BLaER1 treated with 17β-estradiol and CSF1 and Interleukin-3, amounts not matched to agents 10 nM and 100 nM (cell line): ENCODE results near the gene EID3.
"Not testable (repeated sequence)": the region's sequence is repeated elsewhere in the genome, so short reads cannot be mapped to it uniquely, and the experiment has no call there.

ENCODE experiments used
- H3K27ac ChIP-seq, 11 experiments: shearing (Covaris generic); formaldehyde crosslinking; 2 replicates each; pipeline ENCODE4 v1.8.1; 2022
- H3K27me3 ChIP-seq, 11 experiments: shearing (Covaris generic); formaldehyde crosslinking; 2 replicates each; pipeline ENCODE4 v1.8.1; 2022
- H3K36me3 ChIP-seq, 11 experiments: shearing (Covaris generic); formaldehyde crosslinking; 2 replicates each; pipeline ENCODE4 v1.8.1; 2022
- H3K4me1 ChIP-seq, 10 experiments: shearing (Covaris generic); formaldehyde crosslinking; 2 replicates each; pipeline ENCODE4 v1.8.1; 2022
- H3K4me2 ChIP-seq, 11 experiments: shearing (Covaris generic); formaldehyde crosslinking; 2 replicates each; pipeline ENCODE4 v1.8.1; 2022
- H3K4me3 ChIP-seq, 10 experiments: shearing (Covaris generic); formaldehyde crosslinking; 2 replicates each; pipeline ENCODE4 v1.8.1; 2022
- H3K9ac ChIP-seq, 11 experiments: shearing (Covaris generic); formaldehyde crosslinking; 2 replicates each; pipeline ENCODE4 v1.8.1; 2022
- H3K9me3 ChIP-seq, 11 experiments: shearing (Covaris generic); formaldehyde crosslinking; replicated peaks in 1 of 11; 2 replicates each; pipeline ENCODE4 v1.8.1; 2022
- H4K20me1 ChIP-seq, 11 experiments: shearing (Covaris generic); formaldehyde crosslinking; 2 replicates each; pipeline ENCODE4 v1.8.1; 2022
- Cebpa-rat ChIP-seq, 11 experiments: shearing (Covaris generic); IDR thresholded peaks; 2 replicates each; pipeline ENCODE4 v1.8.1; 2022

Gene EID3

DNA sequence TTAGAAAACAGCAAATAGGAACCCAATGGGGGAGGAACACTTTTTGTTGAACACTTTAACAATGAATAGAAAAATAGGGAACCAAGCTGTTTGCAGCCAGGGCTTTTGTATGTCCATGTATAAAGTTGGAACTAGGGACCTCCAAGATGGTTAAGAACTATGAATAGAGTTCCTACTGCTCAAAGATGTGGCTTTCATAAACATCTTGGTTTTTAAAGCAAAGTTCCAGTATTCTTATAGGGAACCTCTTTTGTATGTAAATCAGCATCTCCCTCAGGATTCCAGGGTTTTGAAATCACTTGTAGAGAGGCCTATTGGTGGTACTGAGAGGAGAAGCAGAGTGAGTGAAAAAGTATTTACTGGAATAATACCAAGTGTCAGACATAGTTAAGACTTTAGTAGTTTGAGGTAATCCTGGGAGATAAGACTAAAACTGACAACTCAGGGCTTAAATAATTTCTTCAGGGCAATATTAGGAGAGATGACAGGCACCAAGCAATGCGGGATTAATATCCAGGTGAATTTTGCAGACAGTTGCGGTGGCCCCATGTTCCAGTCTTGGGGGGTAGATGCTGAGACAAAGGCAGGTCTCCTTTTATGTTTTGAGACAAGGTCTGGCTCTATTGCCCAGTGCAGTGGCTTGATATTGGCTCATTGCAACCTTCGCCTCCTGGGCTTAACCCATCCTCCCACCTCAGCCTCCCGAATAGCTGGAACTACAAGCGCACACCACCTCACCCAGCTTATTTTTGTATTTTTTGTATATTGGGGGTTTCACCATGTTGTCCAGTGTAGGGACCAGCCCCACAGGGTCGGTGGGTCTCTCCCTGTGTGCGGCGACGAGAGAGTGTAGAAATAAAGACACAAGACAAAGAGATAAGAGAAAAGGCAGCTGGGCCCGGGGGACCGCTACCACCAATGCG, 10.4 kb upstream of the EID3 start:
- Histone ChIP-seq H3K4me2 (peak overlapping the region; percentile 57 to 82 (median 67)), H4K20me1 (peaks cover 38 to 99% (median 86%) of the 10 kb centered on the region in 11 experiments; a peak in 21 of 22 replicates), H3K27ac (peak overlapping the region in 6 of 11 experiments; percentile 14 to 53 (median 40); a peak in 6 of 22 replicates), H3K9me3 (no peaks in the 10 kb centered on the region), H3K9ac (peak overlapping the region in 7 of 11 experiments; percentile 0 to 60 (median 42); a peak in 10 of 22 replicates), H3K27me3 (no peaks in the 10 kb centered on the region), H3K36me3 (peaks cover 53 to 88% (median 84%) of the 10 kb centered on the region in 11 experiments), H3K4me1 (peaks cover 41 to 67% (median 55%) of the 10 kb centered on the region in 10 experiments), H3K4me3 (peak overlapping the region in 6 of 10 experiments; percentile 21 to 41 (median 36); a peak in 6 of 20 replicates)
- TF ChIP-seq Cebpa-rat (IDR thresholded peaks at IDR 0.05) = no peak

DNA sequence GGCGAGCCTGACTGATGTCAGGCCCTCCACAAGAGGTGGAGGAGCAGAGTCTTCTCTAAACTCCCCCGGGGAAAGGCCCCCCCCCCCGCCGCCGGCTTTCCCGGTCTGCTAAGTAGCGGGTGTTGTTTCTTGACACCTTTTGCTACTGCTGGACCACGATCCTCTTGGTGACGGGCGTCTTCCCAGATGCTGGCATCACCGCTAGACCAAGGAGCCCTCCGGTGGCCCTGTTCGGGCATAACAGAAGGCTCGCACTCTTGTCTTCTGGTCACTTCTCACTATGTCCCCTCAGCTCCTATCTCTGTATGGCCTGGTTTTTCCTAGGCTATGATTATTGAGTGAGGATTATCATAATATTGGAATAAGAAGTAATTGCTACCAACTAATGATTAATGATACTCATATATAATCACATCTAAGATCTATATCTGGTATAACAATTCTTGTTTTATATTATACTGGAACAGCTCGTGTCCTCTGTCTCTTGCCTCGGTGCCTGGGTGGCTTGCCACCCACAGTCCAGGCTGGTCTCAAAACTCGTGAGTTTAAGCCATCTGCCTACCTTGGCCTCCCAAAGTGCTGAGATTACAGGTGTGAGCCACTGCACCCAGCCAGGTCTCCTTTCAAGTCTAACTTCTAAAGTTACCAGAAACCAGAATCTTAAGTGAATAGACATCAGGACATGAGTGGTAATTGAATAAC, 9.2 kb upstream of the EID3 start:
- Histone ChIP-seq H4K20me1 (peaks cover 48 to 99% (median 93%) of the 10 kb centered on the region in 11 experiments; a peak in 21 of 22 replicates), H3K9ac (peak overlapping the region in 4 of 11 experiments; percentile 35 to 60 (median 45); a peak in 7 of 22 replicates), H3K36me3 (peaks cover 61 to 98% (median 93%) of the 10 kb centered on the region in 11 experiments), H3K4me2 (peak overlapping the region; percentile 16 to 74 (median 51); a peak in 20 of 22 replicates), H3K27ac (peak overlapping the region in 3 of 11 experiments; percentile 1 to 18 (median 16); a peak in 2 of 22 replicates), H3K4me1 (peaks cover 41 to 72% (median 56%) of the 10 kb centered on the region in 10 experiments)
- not testable (repeated sequence) for H3K4me3 ChIP-seq, H3K27me3 ChIP-seq, H3K9me3 ChIP-seq

DNA sequence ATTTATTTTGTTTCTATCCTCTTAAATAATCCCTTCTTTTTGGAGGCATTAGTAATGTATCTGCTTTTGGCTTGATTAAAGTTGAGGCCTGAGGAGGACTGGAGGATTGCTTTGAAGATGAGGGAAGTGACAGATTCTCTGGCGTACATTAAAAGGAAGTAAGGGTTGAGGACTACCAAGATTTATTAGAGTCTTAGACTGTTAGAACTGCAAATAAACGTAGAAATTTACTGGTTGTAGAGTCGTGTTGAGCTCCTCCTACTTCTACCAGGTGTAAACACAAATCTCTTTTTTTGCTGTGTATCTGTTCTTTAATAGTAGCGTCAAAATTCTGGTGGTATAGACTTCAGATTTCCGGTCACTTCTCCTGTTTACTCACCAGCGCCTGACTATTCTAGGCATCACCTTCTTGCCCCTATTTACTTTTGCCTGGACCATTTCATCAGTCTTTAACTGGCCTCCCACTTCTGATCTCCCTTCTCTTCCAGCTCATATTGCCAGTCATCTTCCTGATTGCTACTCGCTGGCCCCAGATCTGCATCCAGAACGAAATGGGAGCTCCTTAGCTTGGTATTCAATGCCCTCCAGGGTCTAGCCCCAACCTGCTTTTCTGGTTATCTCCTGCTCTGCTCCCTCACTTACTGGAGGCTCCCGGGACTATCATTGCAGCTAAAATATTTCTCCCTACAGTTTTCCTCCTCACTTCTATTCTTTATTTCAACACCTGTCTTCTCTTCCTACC, 8.4 kb upstream of the EID3 start:
- H3K36me3 ChIP-seq = peaks cover 67 to 98% (median 91%) of the 10 kb centered on the region in 11 experiments
- peaks cover 51 to 99% (median 93%) of the 10 kb centered on the region in 11 experiments; a peak in 20 of 22 replicates for H4K20me1 ChIP-seq
- peak overlapping the region; percentile 16 to 74 (median 45); a peak in 21 of 22 replicates for H3K4me2 ChIP-seq

DNA sequence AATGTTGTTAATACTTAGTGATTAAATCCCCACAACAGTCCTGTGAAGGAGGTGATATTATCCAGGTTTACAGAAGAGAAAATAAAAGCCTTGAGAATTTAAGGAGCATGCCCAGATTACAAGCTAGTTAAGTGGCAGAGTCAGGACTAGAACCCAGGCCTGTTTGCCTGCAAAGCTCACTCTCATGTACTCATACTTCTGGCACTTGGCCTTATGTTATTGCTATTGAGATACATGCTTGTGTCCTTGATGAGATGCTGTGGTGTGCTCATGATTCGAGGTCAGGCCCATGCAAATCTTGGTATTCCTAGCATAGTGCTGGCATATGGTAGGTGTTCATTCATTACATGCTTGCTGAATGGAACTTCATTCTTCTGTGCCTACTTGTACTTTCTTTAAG, 7.6 kb upstream of the EID3 start:
- no peak overlapping the region for H3K27ac ChIP-seq
- no peak overlapping the region for H3K4me3 ChIP-seq
- no peaks in the 10 kb centered on the region for H3K9me3 ChIP-seq
- no peak overlapping the region; a peak in 1 of 22 replicates for H3K9ac ChIP-seq
- H3K4me1 ChIP-seq = peaks cover 48 to 77% (median 61%) of the 10 kb centered on the region in 10 experiments
- no peak for TF ChIP-seq Cebpa-rat (IDR thresholded peaks at IDR 0.05)
- H3K4me2 ChIP-seq = peak overlapping the region in 4 of 11 experiments; percentile 1 to 74 (median 50); a peak in 6 of 22 replicates
- peaks cover 67 to 100% (median 93%) of the 10 kb centered on the region in 11 experiments for H3K36me3 ChIP-seq
- no peaks in the 10 kb centered on the region for H3K27me3 ChIP-seq
- H4K20me1 ChIP-seq = peaks cover 60 to 100% (median 97%) of the 10 kb centered on the region in 11 experiments; a peak in 20 of 22 replicates

More for the DNA sequence above, 8.4 kb upstream of the EID3 start:
- Histone ChIP-seq H3K27me3 (no peaks in the 10 kb centered on the region), H3K9ac (peak overlapping the region in 3 of 11 experiments; percentile 35 to 48 (median 42); a peak in 5 of 22 replicates), H3K4me1 (peaks cover 43 to 72% (median 56%) of the 10 kb centered on the region in 10 experiments), H3K9me3 (no peaks in the 10 kb centered on the region), H3K27ac (peak overlapping the region in 2 of 11 experiments; percentile 1 to 18; a peak in 2 of 22 replicates), H3K4me3 (no peak overlapping the region)
- no peak for TF ChIP-seq Cebpa-rat (IDR thresholded peaks at IDR 0.05)

DNA sequence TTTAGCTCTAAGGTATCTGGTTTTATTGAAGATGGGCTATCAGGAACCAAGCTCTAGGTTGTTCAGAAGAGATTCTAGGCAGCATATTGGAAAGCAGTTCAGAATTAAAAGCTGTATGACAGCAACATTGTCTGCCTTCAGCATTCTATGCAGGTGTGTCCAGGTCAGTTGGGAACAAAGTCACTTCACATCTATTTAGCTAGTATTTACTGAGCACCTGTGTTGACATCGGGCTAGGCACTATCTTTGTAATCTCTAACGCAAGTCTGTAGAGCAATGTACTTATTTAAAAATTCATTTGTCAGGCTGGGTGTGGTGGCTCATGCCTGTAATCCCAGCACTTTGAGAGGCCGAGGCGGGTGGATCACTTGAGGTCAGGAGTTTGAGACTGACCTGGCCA, 6.8 kb upstream of the EID3 start:
- Histone ChIP-seq H3K27ac (no peak overlapping the region), H4K20me1 (peaks cover 65 to 100% (median 100%) of the 10 kb centered on the region in 11 experiments; a peak in 20 of 22 replicates), H3K9me3 (no peaks in the 10 kb centered on the region), H3K4me1 (peaks cover 52 to 77% (median 64%) of the 10 kb centered on the region in 10 experiments), H3K36me3 (peaks cover 59 to 99% (median 91%) of the 10 kb centered on the region in 11 experiments), H3K4me3 (no peak overlapping the region), H3K9ac (no peak overlapping the region), H3K4me2 (no peak overlapping the region), H3K27me3 (no peaks in the 10 kb centered on the region)
- no peak for TF ChIP-seq Cebpa-rat (IDR thresholded peaks at IDR 0.05)

DNA sequence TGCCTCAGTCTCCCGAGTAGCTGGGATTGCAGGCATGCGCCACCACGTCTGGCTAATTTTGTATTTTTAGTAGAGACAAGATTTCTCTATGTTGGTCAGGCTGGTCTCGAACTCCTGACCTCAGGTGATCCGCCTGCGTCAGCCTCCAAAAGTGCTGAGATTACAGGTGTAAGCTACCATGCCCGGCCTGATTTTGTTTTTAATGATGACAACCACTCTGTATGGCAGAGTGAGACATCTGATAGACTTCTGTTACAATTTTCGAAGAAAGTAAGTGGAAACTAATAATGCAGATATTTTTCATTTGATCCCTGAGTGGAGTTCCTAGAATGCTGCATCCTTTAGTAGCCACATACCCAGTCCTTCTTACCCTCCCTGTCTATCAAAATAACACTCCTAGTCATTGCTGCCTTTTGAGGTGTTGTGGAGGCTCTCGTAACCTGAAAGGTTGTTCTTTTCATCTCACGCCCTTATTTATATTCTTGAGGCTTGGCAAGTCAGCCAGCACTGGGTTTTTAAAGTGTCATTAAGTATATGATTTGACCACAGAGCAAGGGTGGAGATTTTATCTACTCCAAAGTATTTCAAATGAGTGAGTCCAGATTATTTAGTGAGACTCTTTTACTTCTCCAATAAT, 5.9 kb upstream of the EID3 start:
- Histone ChIP-seq H3K4me1 (peaks cover 48 to 77% (median 65%) of the 10 kb centered on the region in 10 experiments), H3K36me3 (peaks cover 50 to 99% (median 89%) of the 10 kb centered on the region in 11 experiments), H3K9ac (no peak overlapping the region), H3K9me3 (no peaks in the 10 kb centered on the region), H3K27me3 (no peaks in the 10 kb centered on the region), H3K27ac (no peak overlapping the region), H3K4me3 (no peak overlapping the region), H4K20me1 (peaks cover 74 to 100% (median 100%) of the 10 kb centered on the region in 11 experiments; a peak in 20 of 22 replicates), H3K4me2 (no peak overlapping the region)
- no peak for TF ChIP-seq Cebpa-rat (IDR thresholded peaks at IDR 0.05)

DNA sequence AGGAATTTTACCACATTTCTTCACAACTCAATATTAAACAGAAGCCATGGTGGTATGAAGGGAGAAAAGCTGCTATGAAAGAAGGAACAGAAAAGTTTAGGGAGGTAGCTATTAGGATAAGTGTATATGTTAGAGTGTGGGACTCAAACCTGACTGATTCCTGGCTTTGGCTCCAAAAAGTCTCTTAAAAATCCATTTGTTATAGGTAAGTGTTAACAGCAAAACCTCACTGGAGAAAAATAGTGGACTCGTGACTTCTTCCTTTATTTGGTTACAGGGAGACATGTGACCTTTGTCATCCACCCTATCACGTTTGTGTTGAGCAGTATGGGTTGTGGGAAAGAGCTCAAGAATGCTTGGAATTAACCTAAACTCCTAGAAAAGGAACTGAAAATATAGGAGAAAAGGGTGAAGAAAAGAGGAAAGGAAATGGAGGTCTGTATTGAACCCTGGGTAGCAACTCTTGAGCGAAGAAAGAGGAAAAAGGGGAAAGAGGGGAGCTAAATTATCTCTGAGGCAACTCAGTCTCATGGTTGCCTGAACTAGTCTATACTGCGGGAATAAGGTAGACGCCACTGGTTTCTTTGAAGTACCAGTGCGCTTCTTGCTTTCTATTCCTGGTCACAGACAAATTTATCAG, 3.6 kb upstream of the EID3 start:
- no peak overlapping the region; a peak in 1 of 22 replicates for H3K9ac ChIP-seq
- peak overlapping the region; percentile 38 to 70 (median 51); a peak in 21 of 22 replicates for H3K4me2 ChIP-seq
- no peak overlapping the region for H3K4me3 ChIP-seq
- no peaks in the 10 kb centered on the region; a peak in 1 of 22 replicates for H3K9me3 ChIP-seq
- H3K27ac ChIP-seq = peak overlapping the region in 4 of 11 experiments; percentile 18 to 49 (median 31); a peak in 6 of 22 replicates
- no peaks in the 10 kb centered on the region for H3K27me3 ChIP-seq
- peaks cover 45 to 99% (median 84%) of the 10 kb centered on the region in 11 experiments for H3K36me3 ChIP-seq
- peaks cover 82 to 100% (median 100%) of the 10 kb centered on the region in 11 experiments; a peak in 21 of 22 replicates for H4K20me1 ChIP-seq
- peaks cover 51 to 84% (median 65%) of the 10 kb centered on the region in 10 experiments for H3K4me1 ChIP-seq
- no peak for TF ChIP-seq Cebpa-rat (IDR thresholded peaks at IDR 0.05)
